Lower lobe of right lung (tissue), 2 donors: ENCODE data around the gene ZNF311. TPM values are rescaled to one million over a fixed set of nuclear protein-coding genes. Genes with fewer than 3 reads are reported as not detected.
"Not testable (repeated sequence)": the region's sequence is repeated elsewhere in the genome, so short reads cannot be mapped to it uniquely, and the experiment has no call there.

Experiments used
- ATAC-seq, 2 donors: fragments of 200-7000 bp; cut with Tn5 transposase; one replicate each; pipeline ENCODE4 v1.9.1; 2020 to 2022; ENCODE audit warnings: mild to moderate bottlenecking in 2 of 2, moderate library complexity in 2 of 2
- DNase-seq: peaks from one replicate; pipeline ENCODE4 v3.0.0-alpha.2; 2020
- H3K27ac ChIP-seq: fragments of 200-600 bp; one replicate; pipeline ENCODE4 v1.8.0; 2022
- H3K27me3 ChIP-seq: fragments of 200-600 bp; one replicate; pipeline ENCODE4 v1.8.0; 2022; ENCODE audit warnings: low read depth
- H3K36me3 ChIP-seq: fragments of 200-600 bp; one replicate; pipeline ENCODE4 v1.8.0; 2022; ENCODE audit warnings: mild to moderate bottlenecking
- H3K4me1 ChIP-seq: fragments of 200-600 bp; one replicate; pipeline ENCODE4 v1.8.0; 2022
- H3K4me3 ChIP-seq: fragments of 200-600 bp; one replicate; pipeline ENCODE4 v1.8.0; 2022; ENCODE audit warnings: mild to moderate bottlenecking
- H3K9me3 ChIP-seq: fragments of 200-600 bp; one replicate; pipeline ENCODE4 v1.8.0; 2022
- intact Hi-C: fragments of 100-400 bp; cut with DNase I; formaldehyde crosslinking; loops from one replicate; pipeline ENCODE4 v1.11.0; 2022
- total RNA-seq: library from RNA; stranded (reverse); fragmentation: NEBNext Ultra II Directional; extraction: Animal tissue kit (Norgen Biotek cat#: 25700); gene quantifications from one replicate; pipeline ENCODE4 v1.2.1, GENCODE V29; 2021
- TF ChIP-seq, protein P1 (sequence below): fragments of 200-600 bp; IDR thresholded peaks from one replicate; pipeline ENCODE4 v1.8.0; 2022; ENCODE audit warnings: antibody characterized with exemption, mild to moderate bottlenecking
- donor health status: DM: no; HTN: yes; CAD: no; lungs with severe emphysema.

Gene ZNF311
- total RNA-seq, 1 donor from 2014 or later, result 1.6 TPM

GRCh38 chr6:28974505-28974904 lies 30.6 kb downstream of the ZNF311 start:
- Histone ChIP-seq H3K36me3 (no peaks in the 10 kb centered on the region), H3K9me3 (no peaks in the 10 kb centered on the region), H3K27me3 (peaks cover 17% of the 10 kb centered on the region), H3K4me3 (no peak overlapping the region), H3K27ac (no peak overlapping the region), H3K4me1 (no peaks in the 10 kb centered on the region)
- intact Hi-C loops, result no loop called here
- TF ChIP-seq, protein P1, sequence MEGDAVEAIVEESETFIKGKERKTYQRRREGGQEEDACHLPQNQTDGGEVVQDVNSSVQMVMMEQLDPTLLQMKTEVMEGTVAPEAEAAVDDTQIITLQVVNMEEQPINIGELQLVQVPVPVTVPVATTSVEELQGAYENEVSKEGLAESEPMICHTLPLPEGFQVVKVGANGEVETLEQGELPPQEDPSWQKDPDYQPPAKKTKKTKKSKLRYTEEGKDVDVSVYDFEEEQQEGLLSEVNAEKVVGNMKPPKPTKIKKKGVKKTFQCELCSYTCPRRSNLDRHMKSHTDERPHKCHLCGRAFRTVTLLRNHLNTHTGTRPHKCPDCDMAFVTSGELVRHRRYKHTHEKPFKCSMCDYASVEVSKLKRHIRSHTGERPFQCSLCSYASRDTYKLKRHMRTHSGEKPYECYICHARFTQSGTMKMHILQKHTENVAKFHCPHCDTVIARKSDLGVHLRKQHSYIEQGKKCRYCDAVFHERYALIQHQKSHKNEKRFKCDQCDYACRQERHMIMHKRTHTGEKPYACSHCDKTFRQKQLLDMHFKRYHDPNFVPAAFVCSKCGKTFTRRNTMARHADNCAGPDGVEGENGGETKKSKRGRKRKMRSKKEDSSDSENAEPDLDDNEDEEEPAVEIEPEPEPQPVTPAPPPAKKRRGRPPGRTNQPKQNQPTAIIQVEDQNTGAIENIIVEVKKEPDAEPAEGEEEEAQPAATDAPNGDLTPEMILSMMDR, result no peak
- ATAC-seq (no peak), DNase-seq (no peak)

DNA sequence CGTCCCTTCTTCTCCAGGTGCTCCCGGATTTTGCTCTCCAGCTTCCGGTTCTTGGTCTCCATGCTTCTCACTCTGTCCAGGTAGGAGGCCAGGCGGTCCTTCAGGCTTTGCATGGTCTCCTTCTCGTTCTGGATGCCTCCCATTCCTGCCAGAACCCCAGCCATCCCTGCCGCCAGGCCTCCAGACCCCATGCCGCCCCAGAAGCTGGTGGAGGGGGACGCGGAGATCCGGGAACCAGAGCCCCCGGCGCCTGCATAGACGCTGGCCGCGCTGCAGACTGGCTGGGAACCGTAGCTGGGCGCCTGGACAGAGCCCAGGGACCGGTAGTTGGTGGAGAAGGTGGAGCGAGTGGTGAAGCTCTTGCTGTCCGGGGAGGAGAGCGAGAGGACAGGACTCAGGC lies 35.1 kb downstream of the ZNF311 start:
- H3K4me3 ChIP-seq, H3K9me3 ChIP-seq, H3K36me3 ChIP-seq, intact Hi-C loops, H3K4me1 ChIP-seq, DNase-seq, ATAC-seq, H3K27me3 ChIP-seq, H3K27ac ChIP-seq: not testable (repeated sequence)

- TF ChIP-seq, protein P1, result no peak
- ATAC-seq (no peak), DNase-seq (no peak)
- H3K4me1 ChIP-seq, result no peaks in the 10 kb centered on the region
- H3K4me3 ChIP-seq, result no peak overlapping the region
- H3K9me3 ChIP-seq, result peaks cover 8% of the 10 kb centered on the region
- intact Hi-C loops, result no loop called here
- no peaks in the 10 kb centered on the region for H3K36me3 ChIP-seq
- peaks cover 4% of the 10 kb centered on the region for H3K27me3 ChIP-seq
- H3K27ac ChIP-seq, result no peak overlapping the region
Observed at GRCh38 chr6:28969129-28969528, 36.0 kb downstream of the ZNF311 start.

DNA sequence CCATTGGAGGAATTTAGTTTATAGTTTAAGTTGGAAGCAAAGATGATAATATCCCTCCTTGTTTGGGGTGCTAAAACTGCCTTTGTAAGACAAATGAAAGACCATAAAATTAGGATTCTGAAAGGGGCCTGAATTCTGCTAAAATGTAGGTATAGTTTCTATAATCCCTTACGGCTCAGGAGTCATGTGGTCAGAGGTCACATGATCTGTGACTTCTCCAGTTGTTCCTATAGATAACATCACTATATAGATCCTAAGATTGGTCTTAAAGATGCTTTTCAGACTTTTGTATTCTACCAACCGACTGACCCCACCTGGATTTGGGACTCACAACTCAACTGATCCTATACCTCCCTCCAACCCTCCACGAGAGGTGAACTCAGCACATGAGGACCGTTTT lies 36.6 kb downstream of the ZNF311 start:
- H3K36me3 ChIP-seq, result no peaks in the 10 kb centered on the region
- no peak overlapping the region for H3K27ac ChIP-seq
- peaks cover 8% of the 10 kb centered on the region for H3K9me3 ChIP-seq
- DNase-seq (no peak), ATAC-seq (no peak)
- intact Hi-C loops, result no loop called here
- no peaks in the 10 kb centered on the region for H3K4me1 ChIP-seq
- peaks cover 4% of the 10 kb centered on the region for H3K27me3 ChIP-seq
- TF ChIP-seq, protein P1, result no peak
- H3K4me3 ChIP-seq, result no peak overlapping the region

DNA sequence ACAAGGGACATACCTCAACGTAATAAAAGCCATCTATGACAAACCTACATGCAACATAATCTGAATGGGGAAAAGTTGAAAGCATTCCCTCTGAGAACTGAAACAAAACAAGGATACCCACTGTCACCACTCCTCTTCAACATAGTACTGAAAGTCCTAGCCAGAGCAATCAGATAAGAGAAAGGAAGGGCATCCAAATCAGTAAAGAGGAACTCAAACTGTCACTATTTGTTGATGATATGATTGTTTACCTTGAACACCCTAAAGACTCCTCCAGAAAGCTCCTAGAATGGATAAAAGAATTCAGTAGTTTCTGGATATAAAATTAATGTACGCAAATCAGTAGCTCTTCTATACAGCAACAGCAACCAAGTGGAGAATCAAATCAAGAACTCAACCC lies 39.4 kb downstream of the ZNF311 start:
- intact Hi-C loops, result no loop called here
- ATAC-seq (no peak), DNase-seq (no peak)
- H3K27me3 ChIP-seq, result no peaks in the 10 kb centered on the region
- no peaks in the 10 kb centered on the region for H3K36me3 ChIP-seq
- TF ChIP-seq, protein P1, result no peak
- H3K27ac ChIP-seq, result no peak overlapping the region
- no peak overlapping the region for H3K4me3 ChIP-seq
- H3K9me3 ChIP-seq, result peaks cover 8% of the 10 kb centered on the region
- no peaks in the 10 kb centered on the region for H3K4me1 ChIP-seq

DNA sequence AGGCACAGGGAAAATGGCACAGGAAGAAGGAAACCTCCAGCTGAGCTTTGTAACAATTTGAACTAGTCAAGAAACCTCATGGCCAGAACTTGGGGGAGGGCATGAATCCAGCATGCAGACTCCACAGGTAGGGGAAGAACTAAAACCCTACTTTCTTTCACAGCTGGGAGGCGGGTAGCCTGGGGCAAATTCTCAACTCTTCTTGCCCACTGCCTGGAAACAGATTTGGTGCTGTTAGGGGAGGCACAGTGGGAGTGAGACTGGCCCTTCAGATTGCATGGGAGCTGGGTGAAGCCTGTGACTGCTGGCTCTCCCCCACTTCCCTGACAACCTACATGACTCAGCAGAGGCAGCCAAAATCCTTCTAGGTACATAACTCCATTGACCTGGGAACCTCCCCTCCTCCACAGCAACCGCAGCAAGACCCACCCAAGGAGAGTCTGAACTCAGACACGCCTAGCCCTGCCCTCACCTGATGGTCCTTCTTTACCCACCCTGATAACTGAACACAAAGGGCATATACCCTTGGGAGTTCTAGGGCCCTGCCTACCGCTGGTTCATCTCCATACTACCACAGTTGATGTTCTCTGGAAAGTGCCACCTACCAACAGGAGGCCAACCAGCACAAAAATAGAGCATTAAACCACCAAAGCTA lies 44.1 kb downstream of the ZNF311 start:
- intact Hi-C loops, result no loop called here
- DNase-seq (no peak), ATAC-seq (no peak)
- H3K9me3 ChIP-seq, result no peaks in the 10 kb centered on the region
- H3K27me3 ChIP-seq, result peaks cover 9% of the 10 kb centered on the region
- no peaks in the 10 kb centered on the region for H3K4me1 ChIP-seq
- no peaks in the 10 kb centered on the region for H3K36me3 ChIP-seq
- no peak overlapping the region for H3K4me3 ChIP-seq
- TF ChIP-seq, protein P1, result no peak
- no peak overlapping the region for H3K27ac ChIP-seq

DNA sequence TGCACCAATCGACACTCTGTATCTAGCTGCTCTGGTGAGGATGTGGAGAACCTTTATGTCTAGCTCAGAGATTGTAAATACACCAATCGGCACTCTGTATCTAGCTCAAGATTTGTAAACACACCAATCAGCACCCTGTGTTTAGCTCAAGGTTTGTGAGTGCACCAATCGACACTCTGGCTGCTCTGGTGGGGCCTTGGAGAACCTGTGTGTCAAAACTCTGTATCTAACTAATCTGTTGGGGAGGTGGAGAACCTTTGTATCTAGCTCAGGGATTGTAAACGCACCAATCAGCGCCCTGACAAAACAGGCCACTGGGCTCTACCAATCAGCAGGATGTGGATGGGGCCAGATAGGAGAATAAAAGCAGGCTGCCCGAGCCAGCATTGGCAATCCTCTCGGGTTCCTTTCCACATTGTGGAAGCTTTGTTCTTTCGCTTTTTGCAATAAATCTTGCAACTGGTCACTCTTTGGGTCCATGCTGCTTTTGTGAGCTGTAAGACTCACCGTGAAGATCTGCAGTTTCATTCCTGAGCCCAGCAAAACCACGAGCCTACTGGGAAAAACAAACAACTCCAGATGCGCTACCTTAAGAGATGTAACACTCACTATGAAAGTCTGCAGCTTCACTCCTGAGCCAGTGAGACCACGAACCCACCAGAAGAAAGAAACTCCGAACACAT lies 46.4 kb downstream of the ZNF311 start:
- ATAC-seq, DNase-seq: not testable (repeated sequence)
- peaks cover 30% of the 10 kb centered on the region for H3K27me3 ChIP-seq

DNA sequence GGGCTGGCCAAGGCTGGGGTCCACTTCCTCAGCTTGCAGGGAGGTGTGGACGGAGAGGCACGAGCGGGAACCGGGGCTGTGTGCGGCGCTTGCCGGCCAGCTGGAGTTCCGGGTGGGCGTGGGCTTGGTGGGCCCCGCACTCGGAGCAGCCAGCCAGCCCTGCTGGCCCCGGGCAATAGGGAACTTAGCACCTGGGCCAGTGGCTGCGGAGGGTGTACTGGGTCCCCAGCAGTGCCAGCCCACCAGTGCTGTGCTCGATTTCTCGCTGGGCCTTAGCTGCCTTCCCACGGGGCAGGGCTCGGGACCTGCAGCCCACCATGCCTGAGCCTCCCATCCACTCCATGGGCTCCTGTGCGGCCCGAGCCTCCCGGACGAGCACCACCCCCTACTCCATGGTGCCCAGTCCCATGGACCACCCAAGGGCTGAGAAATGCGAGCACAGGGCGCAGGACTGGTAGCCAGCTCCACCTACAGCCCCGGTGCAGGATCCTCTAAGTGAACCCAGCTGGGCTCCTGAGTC lies 47.3 kb downstream of the ZNF311 start:
- intact Hi-C loops, DNase-seq, H3K36me3 ChIP-seq, H3K27ac ChIP-seq, H3K4me3 ChIP-seq, H3K9me3 ChIP-seq, H3K4me1 ChIP-seq, ATAC-seq: not testable (repeated sequence)
- peaks cover 30% of the 10 kb centered on the region for H3K27me3 ChIP-seq

More for the DNA sequence above, 46.4 kb downstream of the ZNF311 start:
- H3K4me1 ChIP-seq, H3K4me3 ChIP-seq, H3K27ac ChIP-seq, H3K9me3 ChIP-seq, intact Hi-C loops, H3K36me3 ChIP-seq: not testable (repeated sequence)
